Ecto neural progenitor cell (in vitro differentiated cells): ENCODE results near the gene SLC16A5.

ENCODE experiments used
- DNase-seq: peaks from one replicate; pipeline ENCODE4 v3.0.0-alpha.2; 2018; ENCODE audit warnings: low spot score

The SLC16A5 gene

GRCh38 chr17:75086496-75087181, 1.1 kb upstream of the SLC16A5 start:
- DNase-seq, result no peak

- DNase-seq, result no peak
Observed at GRCh38 chr17:75087182-75087557, 584 bp upstream of the SLC16A5 start.

- DNase-seq, result no peak
Observed at GRCh38 chr17:75088465-75089417, 987 bp downstream of the SLC16A5 start.

- peak; percentile 70 for DNase-seq
Observed at GRCh38 chr17:75090871-75091854, 3.4 kb downstream of the SLC16A5 start.

- no peak for DNase-seq
Observed at GRCh38 chr17:75091855-75092327, 4.1 kb downstream of the SLC16A5 start.

- DNase-seq, result no peak
Observed at GRCh38 chr17:75093548-75094158, 5.9 kb downstream of the SLC16A5 start.

GRCh38 chr17:75094871-75095399, 7.2 kb downstream of the SLC16A5 start:
- peak; percentile 55 for DNase-seq

- DNase-seq, result no peak
Observed at GRCh38 chr17:75096082-75096625, 8.4 kb downstream of the SLC16A5 start.

GRCh38 chr17:75097865-75098264, 10.1 kb downstream of the SLC16A5 start:
- no peak for DNase-seq

- no peak for DNase-seq
Observed at GRCh38 chr17:75098861-75099260, 11.1 kb downstream of the SLC16A5 start.

GRCh38 chr17:75099881-75100595, 12.3 kb downstream of the SLC16A5 start:
- DNase-seq, result no peak

GRCh38 chr17:75102385-75102821, 14.6 kb downstream of the SLC16A5 start:
- no peak for DNase-seq

GRCh38 chr17:75103601-75104554, 16.1 kb downstream of the SLC16A5 start:
- no peak for DNase-seq

GRCh38 chr17:75105126-75106080, 17.6 kb downstream of the SLC16A5 start:
- peak; percentile 75 for DNase-seq

GRCh38 chr17:75108193-75108592, 20.4 kb downstream of the SLC16A5 start:
- DNase-seq, result no peak

GRCh38 chr17:75109046-75109406, 21.3 kb downstream of the SLC16A5 start:
- peak; percentile 73 for DNase-seq

GRCh38 chr17:75109407-75110233, 21.9 kb downstream of the SLC16A5 start, which contains the start of gene ARMC7:
Gene ARMC7, plus strand, starts transcription at chr17:75109969. Its CDS starts 320 bp downstream, at chr17:75110289.
- DNase-seq, result peak; percentile 98
